Stimulated activated CD8-positive, alpha-beta memory T cell treated with anti-CD3 and anti-CD28 coated beads, Interleukin-4, amount 100 ng/mL, for 24 hours (primary cell): ENCODE data around the gene RABL6.
A peak's percentile ranks its signal among the peaks of the same experiment; 100 is the strongest.
"Not testable (repeated sequence)": the region's sequence is repeated elsewhere in the genome, so short reads cannot be mapped to it uniquely, and the experiment has no call there.

Experiments used
- DNase-seq: peaks from one replicate; pipeline ENCODE4 v3.0.0-alpha.2; 2020; ENCODE audit warnings: low read depth

The RABL6 gene

GRCh38 chr9:136775191-136775590 lies 32.6 kb upstream of the RABL6 start:
- DNase-seq = no peak

DNA sequence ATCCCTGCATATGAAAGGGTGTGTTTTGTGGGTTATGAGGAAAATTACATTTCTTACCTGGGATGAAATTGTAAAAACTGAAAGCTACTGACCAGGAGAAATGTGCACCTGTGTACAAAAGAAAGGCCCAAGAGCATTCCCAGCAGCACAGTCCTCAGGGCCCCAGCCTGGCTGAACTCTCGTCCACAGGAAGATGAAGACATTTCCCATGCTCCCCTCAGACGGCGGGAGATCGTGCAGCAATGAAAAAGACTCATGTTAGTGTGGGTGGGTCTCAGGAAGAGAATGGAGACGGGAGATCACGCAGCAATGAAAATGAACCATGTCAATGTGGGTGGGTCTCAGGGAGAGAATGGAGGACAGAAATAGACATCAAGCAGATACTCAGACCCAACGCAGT lies 30.8 kb upstream of the RABL6 start:
- DNase-seq = no peak

DNA sequence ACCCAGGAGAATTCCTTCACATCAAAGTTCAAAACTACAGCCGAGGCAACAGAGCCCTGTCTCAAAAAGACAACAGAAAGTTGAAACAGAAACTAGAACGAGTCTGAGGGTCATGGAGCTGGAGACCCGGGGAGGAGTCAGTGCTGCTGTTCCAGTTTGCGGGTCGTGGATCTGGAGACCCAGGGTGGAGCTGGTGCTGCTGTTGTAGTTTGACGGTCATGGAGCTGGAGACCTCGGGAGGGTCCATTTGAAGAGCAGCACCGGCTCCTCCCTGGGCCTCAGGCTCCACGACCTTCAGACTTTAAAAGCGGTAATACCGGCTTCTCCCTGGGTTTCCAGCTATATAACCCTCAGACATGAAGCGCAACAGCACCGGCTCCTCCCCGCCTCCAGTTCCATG lies 30.4 kb upstream of the RABL6 start:
- DNase-seq = no peak

DNA sequence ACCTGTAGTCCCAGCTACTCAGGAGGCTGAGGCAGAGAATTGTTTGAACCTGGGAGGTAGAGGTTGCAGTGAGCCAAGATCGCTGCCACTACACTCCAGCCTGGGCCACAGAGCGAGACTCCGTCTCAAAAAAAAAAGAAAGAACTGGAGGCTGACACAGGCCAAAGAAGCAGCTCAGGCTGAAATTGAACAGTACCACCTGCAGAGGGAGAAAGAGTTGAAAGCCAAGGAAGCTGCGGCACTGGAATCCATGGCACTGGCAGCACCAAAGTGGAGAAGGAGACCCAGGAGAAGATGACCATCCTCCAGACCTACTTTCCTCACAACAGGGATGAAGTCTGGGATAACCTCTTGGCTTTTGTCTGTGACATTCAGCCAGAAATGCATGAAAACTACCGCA lies 27.9 kb upstream of the RABL6 start:
- no peak for DNase-seq

DNA sequence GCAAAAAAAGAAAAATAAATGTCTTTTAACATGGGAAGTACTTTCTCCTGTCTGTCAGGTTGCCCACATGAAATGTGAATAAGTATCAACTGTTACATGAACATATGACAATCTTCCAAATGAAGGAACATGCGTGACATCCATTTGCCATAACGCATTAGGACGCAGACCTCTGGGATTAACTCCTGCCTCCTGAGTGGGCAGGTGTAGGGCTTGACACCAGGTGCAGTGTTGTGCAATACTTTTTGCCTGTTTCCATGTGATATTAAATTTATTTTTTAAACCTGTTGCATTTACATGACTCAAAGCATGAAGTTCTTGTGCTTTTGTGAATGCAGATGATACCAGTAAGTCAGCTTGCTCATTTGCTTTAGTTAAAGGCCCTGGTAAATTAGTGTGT lies 25.3 kb upstream of the RABL6 start:
- no peak for DNase-seq

DNA sequence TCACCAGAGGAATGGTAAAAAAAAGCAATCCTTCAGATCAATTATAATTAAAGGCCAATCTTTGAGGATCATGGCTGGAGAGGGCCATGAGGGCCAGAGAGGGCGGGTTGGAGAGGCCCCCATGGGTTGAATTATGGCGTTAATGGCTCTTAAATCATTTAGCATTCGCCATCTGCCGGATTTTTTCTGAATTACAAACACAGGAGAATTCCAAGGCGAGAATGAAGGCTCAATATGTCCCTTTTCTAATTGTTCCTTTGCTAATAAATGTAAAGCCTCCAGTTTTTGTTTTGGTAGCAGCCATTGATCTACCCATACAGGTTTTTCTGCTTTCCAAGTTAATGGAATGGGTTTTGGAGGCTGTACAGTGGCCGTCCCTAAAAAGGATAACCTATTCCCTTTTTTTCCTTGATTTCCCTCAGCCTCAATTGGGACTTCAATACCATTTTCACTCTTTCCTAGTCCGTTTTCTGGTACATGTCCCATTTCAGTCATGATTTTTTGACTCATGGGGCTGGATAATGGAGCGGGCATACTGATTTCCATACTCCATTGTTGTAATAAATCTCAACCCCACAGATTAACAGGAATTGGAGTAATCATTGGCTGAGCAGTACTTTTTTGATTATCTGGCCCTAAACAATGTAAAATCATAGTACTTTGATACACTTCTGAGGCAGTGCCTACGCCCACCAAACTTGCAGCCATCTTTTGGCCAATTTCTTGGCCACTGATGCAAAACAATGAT lies 23.3 kb upstream of the RABL6 start:
- DNase-seq = no peak

DNA sequence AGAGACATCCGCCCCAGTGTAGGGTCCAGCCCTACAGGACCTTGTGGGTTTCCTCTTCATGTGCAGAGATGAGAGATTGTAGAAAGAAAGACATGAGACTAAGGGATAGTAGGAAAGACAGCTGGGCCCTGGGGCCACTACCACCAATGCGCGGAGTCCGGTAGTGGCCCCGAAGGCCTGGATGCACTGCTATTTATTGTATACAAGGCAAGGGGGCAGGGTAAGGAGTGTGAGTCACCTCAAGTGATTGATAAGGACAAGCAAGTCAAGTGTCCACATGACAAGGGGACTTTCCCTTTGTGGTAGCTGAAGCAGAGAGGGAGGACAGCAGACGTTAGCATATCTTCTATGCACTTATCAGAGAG lies 22.8 kb upstream of the RABL6 start:
- no peak for DNase-seq

DNA sequence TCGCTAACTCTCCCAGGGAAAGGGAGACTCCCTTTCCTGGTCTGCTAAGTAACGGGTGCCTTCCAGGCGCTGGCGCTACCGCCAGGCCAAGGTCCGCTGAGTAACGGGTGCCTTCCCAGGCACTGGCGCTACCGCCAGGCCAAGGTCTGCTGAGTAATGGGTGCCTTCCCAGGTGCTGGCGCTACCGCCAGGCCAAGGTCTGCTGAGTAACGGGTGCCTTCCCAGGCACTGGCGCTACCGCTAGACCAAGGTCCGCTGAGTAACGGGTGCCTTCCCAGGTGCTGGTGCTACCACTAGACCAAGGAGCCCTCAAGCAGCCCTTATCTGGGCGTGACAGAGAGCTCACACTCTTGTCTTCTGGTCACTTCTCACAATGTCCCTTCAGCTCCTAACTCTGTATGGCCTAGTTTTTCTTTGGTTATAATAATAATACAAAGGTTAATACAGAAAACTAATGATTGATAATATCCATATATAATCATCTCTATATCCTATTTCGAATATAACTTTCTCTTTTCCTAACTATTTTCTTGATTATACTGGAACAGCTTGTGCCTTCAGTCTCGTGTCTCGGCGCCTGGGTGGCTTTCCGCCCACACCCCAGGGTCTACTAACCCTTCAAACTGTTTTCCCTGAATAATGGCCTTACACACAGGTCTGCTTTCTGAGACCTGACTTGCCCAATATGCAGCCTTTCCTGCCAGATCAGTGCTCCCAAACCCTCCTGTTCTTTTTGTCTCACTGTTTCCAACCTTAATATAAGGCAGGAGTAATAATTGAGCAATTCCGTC lies 22.0 kb upstream of the RABL6 start:
- not testable (repeated sequence) for DNase-seq

DNA sequence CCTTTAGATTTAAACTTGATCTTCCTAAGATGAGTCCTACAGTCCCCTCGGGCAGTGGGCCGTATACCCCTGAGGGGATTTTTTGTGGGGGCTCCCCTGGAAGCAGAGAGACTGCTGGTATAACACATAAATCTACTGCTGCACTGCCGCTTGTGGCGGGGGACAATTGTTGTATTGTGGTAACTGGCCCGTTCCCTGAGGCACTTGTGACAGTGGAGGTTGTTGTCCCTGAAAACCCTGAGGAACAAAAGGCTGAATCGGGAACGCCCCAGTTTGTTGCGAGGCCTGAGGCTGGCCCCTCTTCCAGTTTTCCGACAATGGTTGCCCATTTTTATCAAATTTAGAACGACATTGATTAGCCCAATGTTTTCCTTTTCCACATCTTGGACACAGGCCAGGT lies 21.3 kb upstream of the RABL6 start:
- DNase-seq = no peak

GRCh38 chr9:136786983-136787382 lies 20.8 kb upstream of the RABL6 start:
- not testable (repeated sequence) for DNase-seq

- DNase-seq = peak; percentile 48
Measured at GRCh38 chr9:136787690-136788400, 19.9 kb upstream of the RABL6 start.

GRCh38 chr9:136788644-136789522 lies 18.9 kb upstream of the RABL6 start:
- DNase-seq = not testable (repeated sequence)

DNA sequence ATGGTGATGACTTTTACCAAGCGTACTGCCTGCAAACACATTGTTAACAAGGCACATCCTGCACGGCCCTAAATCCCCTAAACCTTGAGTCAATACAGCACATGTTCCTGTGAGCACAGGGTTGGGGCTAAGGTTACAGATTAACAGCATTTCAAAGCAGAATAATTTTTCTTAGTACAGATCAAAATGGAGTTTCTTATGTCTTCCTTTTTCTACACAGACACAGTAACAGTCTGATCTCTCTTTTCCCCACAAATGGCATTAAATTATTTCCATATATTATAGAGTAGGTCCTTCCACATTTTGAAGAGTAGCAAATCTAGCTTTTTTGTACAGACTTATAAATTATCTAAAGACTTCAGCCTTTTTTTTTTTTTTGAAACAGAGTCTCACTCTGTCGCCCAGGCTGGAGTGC lies 18.2 kb upstream of the RABL6 start:
- DNase-seq = no peak

GRCh38 chr9:136790640-136791515 lies 16.9 kb upstream of the RABL6 start, which contains the start of gene TMEM141:
TMEM141 (plus strand) TSS chr9:136791344; CDS start chr9:136791371, 27 bp downstream.
- DNase-seq = peak; percentile 100

- peak; percentile 40 for DNase-seq
Measured at GRCh38 chr9:136791516-136792276, 16.1 kb upstream of the RABL6 start.

GRCh38 chr9:136792321-136793085 lies 15.2 kb upstream of the RABL6 start:
- no peak for DNase-seq

- no peak for DNase-seq
Measured at GRCh38 chr9:136793086-136793946, 14.4 kb upstream of the RABL6 start.

GRCh38 chr9:136794281-136794999 lies 13.3 kb upstream of the RABL6 start:
- DNase-seq = no peak
